Activated CD4-positive, alpha-beta T cell treated with anti-CD3 and anti-CD28 coated beads for 36 hours (primary cell): ENCODE measurements around the gene CYP1A2. TPM values are rescaled to one million over a fixed set of nuclear protein-coding genes. Genes with fewer than 3 reads are reported as not detected.
"Not testable (repeated sequence)": the region's sequence is repeated elsewhere in the genome, so short reads cannot be mapped to it uniquely, and the experiment has no call there.

ENCODE experiments used
- ATAC-seq: fragments of 200-7000 bp; cut with Tn5 transposase; one replicate; pipeline ENCODE4 v1.10.0; 2021; ENCODE audit warnings: mild to moderate bottlenecking, moderate library complexity
- CTCF ChIA-PET: fragments of 350-600 bp; sonication (Branson Sonifier 250); formaldehyde crosslinking; loops from one replicate; lab custom pipeline; 2021; ENCODE audit warnings: antibody characterized with exemption; lab: Charles Lee
- POLR2A ChIA-PET: fragments of 350-600 bp; sonication (Branson Sonifier 250); formaldehyde crosslinking; loops from one replicate; lab custom pipeline; 2021; ENCODE audit warnings: antibody characterized with exemption, inconsistent platforms; lab: Charles Lee
- DNase-seq: peaks from one replicate; pipeline ENCODE4 v3.0.0-alpha.2; 2020
- H3K27ac Mint-ChIP-seq: one replicate; pipeline ENCODE4 v1.8.0; 2021; ENCODE audit warnings: mixed read lengths
- H3K27me3 Mint-ChIP-seq: one replicate; pipeline ENCODE4 v1.8.0; 2021; ENCODE audit warnings: mixed read lengths
- H3K36me3 Mint-ChIP-seq: one replicate; pipeline ENCODE4 v1.8.0; 2021; ENCODE audit warnings: low read depth, mixed read lengths
- H3K4me1 Mint-ChIP-seq: one replicate; pipeline ENCODE4 v1.8.0; 2021; ENCODE audit warnings: mixed read lengths
- H3K4me3 Mint-ChIP-seq: one replicate; pipeline ENCODE4 v1.8.0; 2021; ENCODE audit warnings: mild to moderate bottlenecking, moderate library complexity, mixed read lengths
- H3K9me3 Mint-ChIP-seq: one replicate; pipeline ENCODE4 v1.8.0; 2021; ENCODE audit warnings: low read depth, mixed read lengths
- intact Hi-C, 2 experiments: fragments of 100-400 bp; cut with DNase I in 1 of 2; cut with micrococcal nuclease in 1 of 2; formaldehyde crosslinking; loops; one replicate each; pipeline versions ENCODE4 v1.14.2 to v1.15.1; 2022 to 2024; cut with DNase I, micrococcal nuclease
- total RNA-seq, 2 experiments: library from RNA; stranded (reverse); gene quantifications; one replicate each; pipeline ENCODE4 v1.2.3, GENCODE V29; 2021

CYP1A2 gene
- total RNA-seq, 2 experiments from 2014 or later, result not detected

DNA sequence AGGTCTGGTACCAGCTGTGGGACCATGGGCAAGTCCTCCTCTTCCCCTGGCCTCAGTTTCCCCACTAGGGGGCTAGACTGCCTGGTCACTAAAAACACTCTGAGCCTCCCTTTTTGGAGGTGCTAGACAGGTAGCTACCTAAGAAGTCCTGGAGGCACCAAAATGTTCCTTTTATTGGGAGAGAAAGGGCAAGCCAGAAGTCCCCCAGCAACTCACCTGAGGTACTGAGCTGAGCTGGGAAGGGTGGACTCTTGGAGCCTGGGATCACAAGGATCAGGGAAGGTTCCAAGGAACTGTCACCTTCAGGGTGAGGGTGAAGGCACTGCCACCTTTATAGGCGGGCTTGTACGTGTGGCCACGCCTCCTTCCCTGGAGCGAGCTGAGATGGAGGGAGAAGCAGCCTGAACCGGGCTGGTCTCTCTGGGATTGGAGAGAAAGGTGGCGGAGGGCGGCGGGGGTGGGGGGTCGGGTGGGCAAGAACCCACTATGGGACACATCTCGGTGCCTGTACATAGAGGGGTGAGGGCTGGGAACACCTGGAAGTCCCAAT lies 23.3 kb upstream of the CYP1A2 start, which contains the start of gene CYP1A1:
CYP1A1 (minus strand) TSS at position 304 of the 550 bp plus-strand sequence. CDS start 2,431 bp downstream, outside the sequence.
- ChIA-PET CTCF (interaction anchor here (0.6 to 2.6 kb wide), 8 partner anchors 22 to 730 kb away, joined by 3 to 12 read pairs (median 4); no protein-coding TSS in a partner anchor), POLR2A (interaction anchor here (0.6 kb wide), 1 partner anchor 143 kb away, joined by 3 read pairs; no protein-coding TSS in a partner anchor)
- intact Hi-C loops, result no loop called here
- peaks cover 9% of the 10 kb centered on the region for H3K27me3 Mint-ChIP-seq
- H3K4me1 Mint-ChIP-seq, result peaks cover 13% of the 10 kb centered on the region
- H3K27ac Mint-ChIP-seq, result no peak within 1 kb of the TSS
- no peaks in the 10 kb centered on the region for H3K36me3 Mint-ChIP-seq
- no peaks in the 10 kb centered on the region for H3K9me3 Mint-ChIP-seq
- H3K4me3 Mint-ChIP-seq, result peak within 1 kb of the TSS; percentile 59
- ATAC-seq, result peak; percentile 49
- DNase-seq, result peak; percentile 62

GRCh38 chr15:74725845-74726773 lies 22.5 kb upstream of the CYP1A2 start:
- Mint-ChIP-seq H3K27me3 (peaks cover 11% of the 10 kb centered on the region), H3K4me3 (peak overlapping the region; percentile 59), H3K9me3 (no peaks in the 10 kb centered on the region), H3K36me3 (no peaks in the 10 kb centered on the region), H3K27ac (peak overlapping the region; percentile 59), H3K4me1 (peaks cover 13% of the 10 kb centered on the region)
- DNase-seq (peak; percentile 79), ATAC-seq (peak; percentile 74)
- ChIA-PET POLR2A (interaction anchor here (0.6 to 0.7 kb wide), 3 partner anchors 31 to 173 kb away, joined by 3 to 4 read pairs (median 3); no protein-coding TSS in a partner anchor), CTCF (interaction anchor here (0.6 to 2.6 kb wide), 7 partner anchors 43 to 729 kb away, joined by 3 to 12 read pairs (median 3); no protein-coding TSS in a partner anchor)
- intact Hi-C loops, result loop anchor here in 1 of 2 experiments (1.0 kb wide), 1 partner anchor 116 kb away; no protein-coding TSS in a partner anchor

GRCh38 chr15:74726774-74727164 lies 21.9 kb upstream of the CYP1A2 start:
- ATAC-seq (peak; percentile 5), DNase-seq (no peak)
- no peaks in the 10 kb centered on the region for H3K9me3 Mint-ChIP-seq
- peak overlapping the region; percentile 59 for H3K27ac Mint-ChIP-seq
- ChIA-PET POLR2A (interaction anchor here (0.6 to 0.7 kb wide), 2 partner anchors 31 to 174 kb away, joined by 3 to 4 read pairs; no protein-coding TSS in a partner anchor), CTCF (interaction anchor here (0.7 to 1.2 kb wide), 2 partner anchors 105 to 463 kb away, joined by 3 read pairs; no protein-coding TSS in a partner anchor)
- H3K4me3 Mint-ChIP-seq, result peak overlapping the region; percentile 59
- intact Hi-C loops, result loop anchor here in 1 of 2 experiments (1.0 kb wide), 1 partner anchor 116 kb away; no protein-coding TSS in a partner anchor
- no peaks in the 10 kb centered on the region for H3K36me3 Mint-ChIP-seq
- H3K4me1 Mint-ChIP-seq, result peaks cover 13% of the 10 kb centered on the region
- peaks cover 14% of the 10 kb centered on the region for H3K27me3 Mint-ChIP-seq

DNA sequence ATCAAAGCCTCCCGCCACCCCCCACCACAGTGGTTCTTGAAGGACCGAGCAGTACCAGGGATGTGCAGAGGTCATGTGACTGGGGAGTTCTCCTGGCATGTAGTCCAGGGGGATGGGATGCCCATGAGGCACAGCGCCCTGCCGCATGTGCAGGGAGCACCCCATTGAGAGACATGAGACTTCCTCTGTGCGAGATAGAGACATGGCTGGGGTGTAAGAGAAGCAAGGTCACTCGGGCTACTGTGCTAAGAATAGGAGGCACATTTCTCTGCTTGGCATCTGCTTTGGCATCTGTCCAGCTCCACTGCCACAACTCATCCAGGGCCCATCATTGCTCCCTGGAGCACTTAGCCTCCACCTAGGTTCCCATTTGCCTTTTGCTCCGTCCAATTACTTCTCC lies 20.9 kb upstream of the CYP1A2 start:
- Mint-ChIP-seq H3K9me3 (no peaks in the 10 kb centered on the region), H3K36me3 (no peaks in the 10 kb centered on the region), H3K27ac (no peak overlapping the region), H3K4me3 (no peak overlapping the region), H3K27me3 (peaks cover 14% of the 10 kb centered on the region), H3K4me1 (peaks cover 13% of the 10 kb centered on the region)
- POLR2A ChIA-PET, result no interaction called here
- intact Hi-C loops, result no loop called here
- ATAC-seq, result no peak
- no peak for DNase-seq
- CTCF ChIA-PET, result interaction anchor here (0.6 to 1.2 kb wide), 2 partner anchors 31 to 106 kb away, joined by 3 read pairs; no protein-coding TSS in a partner anchor

- H3K27ac Mint-ChIP-seq, intact Hi-C loops, ATAC-seq, POLR2A ChIA-PET, DNase-seq, H3K36me3 Mint-ChIP-seq, H3K9me3 Mint-ChIP-seq, H3K4me3 Mint-ChIP-seq: not testable (repeated sequence)
- H3K27me3 Mint-ChIP-seq, result peaks cover 16% of the 10 kb centered on the region
- peaks cover 13% of the 10 kb centered on the region for H3K4me1 Mint-ChIP-seq
- CTCF ChIA-PET, result interaction anchor here (0.6 kb wide), 1 partner anchor 32 kb away, joined by 3 read pairs; no protein-coding TSS in a partner anchor
Measured at GRCh38 chr15:74728699-74729098, 19.9 kb upstream of the CYP1A2 start.

DNA sequence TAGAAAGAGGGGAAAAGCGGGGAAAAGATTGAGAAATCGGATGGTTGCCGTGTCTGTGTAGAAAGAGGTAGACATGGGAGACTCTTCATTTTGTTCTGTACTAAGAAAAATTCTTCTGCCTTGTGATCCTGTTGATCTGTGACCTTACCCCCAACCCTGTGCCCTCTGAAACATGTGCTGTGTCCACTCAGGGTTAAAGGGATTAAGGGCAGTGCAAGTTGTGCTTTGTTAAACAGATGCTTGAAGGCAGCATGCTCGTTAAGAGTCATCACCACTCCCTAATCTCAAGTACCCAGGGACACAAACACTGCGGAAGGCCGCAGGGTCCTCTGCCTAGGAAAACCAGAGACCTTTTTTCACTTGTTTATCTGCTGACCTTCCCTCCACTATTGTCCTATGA lies 19.3 kb upstream of the CYP1A2 start:
- ATAC-seq, CTCF ChIA-PET, H3K27ac Mint-ChIP-seq, DNase-seq, POLR2A ChIA-PET, intact Hi-C loops, H3K9me3 Mint-ChIP-seq, H3K36me3 Mint-ChIP-seq, H3K4me3 Mint-ChIP-seq: not testable (repeated sequence)
- Mint-ChIP-seq H3K27me3 (peaks cover 19% of the 10 kb centered on the region), H3K4me1 (peaks cover 13% of the 10 kb centered on the region)

DNA sequence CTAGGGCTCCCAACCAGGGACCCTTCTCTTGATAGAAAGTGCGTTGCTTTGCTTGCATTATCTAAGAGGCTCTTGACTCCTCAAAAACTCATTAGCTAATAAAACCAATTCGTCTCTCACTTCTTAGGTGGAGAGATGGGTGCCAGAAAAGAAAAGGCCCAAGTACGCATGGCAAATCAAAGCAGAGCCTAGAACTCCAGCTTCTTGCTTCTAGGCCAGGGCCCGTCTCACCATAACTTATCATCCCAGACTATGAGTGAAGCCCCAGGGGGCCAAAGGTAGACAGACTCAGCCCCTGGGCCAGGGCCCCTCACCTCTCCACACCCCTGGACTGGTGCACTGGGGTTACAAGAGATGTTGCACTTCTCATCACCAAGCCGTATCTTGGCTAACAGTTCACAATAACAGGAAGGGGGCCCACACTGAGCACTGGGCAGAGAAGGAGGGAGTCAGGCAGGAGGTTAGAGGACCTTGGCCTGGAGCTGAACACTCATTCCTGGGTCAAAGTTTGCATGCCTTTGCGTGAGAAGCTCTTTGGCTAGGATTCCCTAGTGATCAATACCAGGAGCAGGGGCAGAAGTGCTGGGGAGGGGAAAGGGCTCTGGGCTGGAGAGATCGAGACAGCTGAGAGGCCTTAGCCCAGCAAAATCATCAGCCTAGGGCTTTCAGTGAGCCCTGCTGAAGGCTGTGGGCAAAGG lies 17.9 kb upstream of the CYP1A2 start:
- Mint-ChIP-seq H3K9me3 (no peaks in the 10 kb centered on the region), H3K27ac (no peak overlapping the region), H3K4me3 (no peak overlapping the region), H3K27me3 (peaks cover 15% of the 10 kb centered on the region), H3K36me3 (no peaks in the 10 kb centered on the region), H3K4me1 (peaks cover 9% of the 10 kb centered on the region)
- DNase-seq (no peak), ATAC-seq (no peak)
- POLR2A ChIA-PET, result no interaction called here
- intact Hi-C loops, result no loop called here
- CTCF ChIA-PET, result interaction anchor here (0.9 to 1.0 kb wide), 2 partner anchors 16 to 74 kb away, joined by 3 to 4 read pairs; no protein-coding TSS in a partner anchor

DNA sequence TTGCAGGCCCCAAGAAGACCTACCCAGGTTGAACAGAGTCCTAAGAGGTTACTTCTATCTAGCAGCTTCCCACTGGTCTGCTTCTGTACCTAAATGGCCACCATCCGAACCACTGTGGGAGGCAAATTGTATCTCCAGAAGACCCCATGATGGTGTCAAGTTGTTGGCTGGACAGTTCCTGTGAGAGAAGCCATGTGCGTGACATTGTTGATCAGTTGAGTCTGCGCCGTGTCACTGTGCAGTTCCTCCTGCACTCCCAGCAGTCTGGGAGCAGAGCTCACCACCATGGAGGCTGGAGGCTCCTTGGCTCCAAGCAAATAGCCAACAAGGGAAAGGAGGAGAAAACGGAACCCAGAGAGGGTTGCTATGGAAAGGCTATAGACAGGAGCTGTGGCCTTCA lies 15.8 kb upstream of the CYP1A2 start:
- Mint-ChIP-seq H3K4me1 (peaks cover 3% of the 10 kb centered on the region), H3K27ac (no peak overlapping the region), H3K36me3 (peaks cover 3% of the 10 kb centered on the region), H3K4me3 (no peak overlapping the region), H3K27me3 (peaks cover 16% of the 10 kb centered on the region), H3K9me3 (peaks cover 5% of the 10 kb centered on the region)
- intact Hi-C loops, result no loop called here
- POLR2A ChIA-PET, result no interaction called here
- no peak for DNase-seq
- ATAC-seq, result no peak
- CTCF ChIA-PET, result interaction anchor here (0.6 to 0.8 kb wide), 3 partner anchors 39 to 248 kb away, joined by 3 read pairs; no protein-coding TSS in a partner anchor

GRCh38 chr15:74733269-74733668 lies 15.4 kb upstream of the CYP1A2 start:
- CTCF ChIA-PET, result interaction anchor here (0.6 kb wide), 1 partner anchor 102 kb away, joined by 3 read pairs; no protein-coding TSS in a partner anchor
- POLR2A ChIA-PET, result no interaction called here

DNA sequence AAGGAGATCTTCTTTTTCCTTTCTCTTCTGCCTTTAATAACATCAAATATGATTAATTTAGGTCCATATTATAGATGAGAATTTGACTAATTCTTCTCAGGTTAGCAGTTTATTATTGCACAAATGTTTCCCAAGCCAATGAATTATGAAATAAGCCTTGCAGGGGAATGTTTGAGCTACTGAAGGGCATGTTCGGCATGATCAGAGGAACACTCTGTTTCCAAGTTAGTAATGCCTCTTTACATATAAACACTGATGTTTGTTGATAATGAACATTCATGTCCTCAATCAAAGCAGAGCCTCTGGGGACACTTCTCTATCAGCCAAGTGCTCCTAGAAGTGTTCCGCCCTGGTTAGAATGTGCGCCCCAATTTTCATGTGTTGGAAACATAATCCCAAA lies 13.3 kb upstream of the CYP1A2 start:
- ChIA-PET POLR2A (no interaction called here), CTCF (no interaction called here)
- Mint-ChIP-seq H3K36me3 (peaks cover 7% of the 10 kb centered on the region), H3K4me3 (no peak overlapping the region), H3K27me3 (peaks cover 16% of the 10 kb centered on the region), H3K4me1 (peaks cover 9% of the 10 kb centered on the region), H3K27ac (no peak overlapping the region), H3K9me3 (peaks cover 9% of the 10 kb centered on the region)
- DNase-seq (no peak), ATAC-seq (no peak)
- intact Hi-C loops, result no loop called here

More at GRCh38 chr15:74733269-74733668, 15.4 kb upstream of the CYP1A2 start:
- H3K9me3 Mint-ChIP-seq, result peaks cover 9% of the 10 kb centered on the region
- no peak overlapping the region for H3K27ac Mint-ChIP-seq
- ATAC-seq (no peak), DNase-seq (no peak)
- H3K27me3 Mint-ChIP-seq, result peaks cover 16% of the 10 kb centered on the region
- H3K4me1 Mint-ChIP-seq, result peaks cover 7% of the 10 kb centered on the region
- H3K4me3 Mint-ChIP-seq, result no peak overlapping the region
- intact Hi-C loops, result no loop called here
- peaks cover 7% of the 10 kb centered on the region for H3K36me3 Mint-ChIP-seq
